ENCODE measurements around the gene NT5DC3. TPM values are rescaled to one million over a fixed set of nuclear protein-coding genes. Genes with fewer than 3 reads are reported as not detected.

The NT5DC3 gene
- total and polyA plus RNA-seq, 2 of the 13 experiments (the other 11 are each of a cell fraction or from before 2014, with no cell fraction given): 3.2 to 6.6 TPM

DNA sequence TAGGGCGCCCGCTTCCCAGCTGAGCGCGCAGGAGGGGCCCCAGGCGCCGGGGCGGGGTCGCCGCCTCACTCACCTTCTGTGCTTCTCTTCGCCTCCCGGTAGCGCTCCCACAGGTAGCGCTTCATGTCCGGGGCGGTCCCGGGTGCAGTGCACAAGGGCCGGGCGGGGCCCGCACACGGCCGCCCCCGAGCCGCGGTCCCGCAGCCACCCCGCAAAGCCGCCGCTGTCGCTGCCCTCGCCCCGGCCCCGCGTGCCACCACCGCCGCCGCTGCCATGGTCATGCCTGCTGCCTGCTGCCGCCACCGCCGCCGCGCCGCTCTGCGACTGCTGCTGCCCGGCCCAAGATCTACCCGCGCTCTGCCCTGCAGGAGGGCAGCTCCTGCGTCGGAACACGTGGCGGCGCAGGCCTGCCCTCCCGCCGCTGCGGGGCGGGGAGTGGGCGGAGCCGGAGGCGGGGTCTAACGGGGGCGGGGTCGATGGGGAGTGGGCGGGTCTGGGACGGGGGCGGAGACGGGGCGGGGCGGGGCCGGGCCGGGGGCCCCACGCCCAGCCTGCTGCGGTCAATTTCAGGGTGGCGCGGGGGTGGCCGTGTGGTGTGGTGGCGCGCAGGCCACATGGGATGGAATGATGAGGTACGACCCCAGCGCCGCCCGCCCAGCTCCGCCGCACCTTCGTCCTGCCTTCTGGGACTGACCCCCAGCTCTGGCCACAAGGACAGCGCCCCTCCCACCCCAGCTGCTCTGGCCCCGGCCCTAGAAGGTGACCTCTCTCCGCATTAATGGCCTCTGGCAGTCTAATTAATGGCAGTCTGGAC is at the start of gene NT5DC3 (continued):
- TF ChIP-seq TCF12 (IDR thresholded peaks at IDR 0.05): no peak
- TF ChIP-seq TCF12 (CRISPR knock-in tag; IDR thresholded peaks at IDR 0.05): 0 out of 2 replicates have a peak, but pooled peaks have one; percentile 43
- TF ChIP-seq ZFX (CRISPR knock-in tag; IDR thresholded peaks at IDR 0.05; ENCODE audit: low read depth): peak; percentile 74; the same call in 1 of the 2 replicates
- TF ChIP-seq ZZZ3 (CRISPR knock-in tag; IDR thresholded peaks at IDR 0.05; ENCODE audit: borderline replicate concordance): no peak
- TF ChIP-seq, protein P1, sequence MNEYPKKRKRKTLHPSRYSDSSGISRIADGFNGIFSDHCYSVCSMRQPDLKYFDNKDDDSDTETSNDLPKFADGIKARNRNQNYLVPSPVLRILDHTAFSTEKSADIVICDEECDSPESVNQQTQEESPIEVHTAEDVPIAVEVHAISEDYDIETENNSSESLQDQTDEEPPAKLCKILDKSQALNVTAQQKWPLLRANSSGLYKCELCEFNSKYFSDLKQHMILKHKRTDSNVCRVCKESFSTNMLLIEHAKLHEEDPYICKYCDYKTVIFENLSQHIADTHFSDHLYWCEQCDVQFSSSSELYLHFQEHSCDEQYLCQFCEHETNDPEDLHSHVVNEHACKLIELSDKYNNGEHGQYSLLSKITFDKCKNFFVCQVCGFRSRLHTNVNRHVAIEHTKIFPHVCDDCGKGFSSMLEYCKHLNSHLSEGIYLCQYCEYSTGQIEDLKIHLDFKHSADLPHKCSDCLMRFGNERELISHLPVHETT (CRISPR knock-in tag; conservative IDR thresholded peaks at IDR 0.05): no peak
- peak; percentile 0 for TF ChIP-seq ZNF883 (CRISPR knock-in tag; IDR thresholded peaks at IDR 0.05; ENCODE audit: not compliant biosample characterization)
- peak; percentile 26; the same call in 1 of the 2 replicates for TF ChIP-seq KLF12 (CRISPR knock-in tag; IDR thresholded peaks at IDR 0.05; ENCODE audit: borderline replicate concordance)
- no peak for TF ChIP-seq ZNF629 (CRISPR knock-in tag; conservative IDR thresholded peaks at IDR 0.05)
- no peak for TF ChIP-seq SP140L (CRISPR knock-in tag; IDR thresholded peaks at IDR 0.05; ENCODE audit: borderline replicate concordance)
- TF ChIP-seq DPF2 (CRISPR knock-in tag; IDR thresholded peaks at IDR 0.05; ENCODE audit: borderline replicate concordance, low read depth): no peak
- TF ChIP-seq DMAP1 (CRISPR knock-in tag; IDR thresholded peaks at IDR 0.05): peak; percentile 67
- TF ChIP-seq, protein P2, sequence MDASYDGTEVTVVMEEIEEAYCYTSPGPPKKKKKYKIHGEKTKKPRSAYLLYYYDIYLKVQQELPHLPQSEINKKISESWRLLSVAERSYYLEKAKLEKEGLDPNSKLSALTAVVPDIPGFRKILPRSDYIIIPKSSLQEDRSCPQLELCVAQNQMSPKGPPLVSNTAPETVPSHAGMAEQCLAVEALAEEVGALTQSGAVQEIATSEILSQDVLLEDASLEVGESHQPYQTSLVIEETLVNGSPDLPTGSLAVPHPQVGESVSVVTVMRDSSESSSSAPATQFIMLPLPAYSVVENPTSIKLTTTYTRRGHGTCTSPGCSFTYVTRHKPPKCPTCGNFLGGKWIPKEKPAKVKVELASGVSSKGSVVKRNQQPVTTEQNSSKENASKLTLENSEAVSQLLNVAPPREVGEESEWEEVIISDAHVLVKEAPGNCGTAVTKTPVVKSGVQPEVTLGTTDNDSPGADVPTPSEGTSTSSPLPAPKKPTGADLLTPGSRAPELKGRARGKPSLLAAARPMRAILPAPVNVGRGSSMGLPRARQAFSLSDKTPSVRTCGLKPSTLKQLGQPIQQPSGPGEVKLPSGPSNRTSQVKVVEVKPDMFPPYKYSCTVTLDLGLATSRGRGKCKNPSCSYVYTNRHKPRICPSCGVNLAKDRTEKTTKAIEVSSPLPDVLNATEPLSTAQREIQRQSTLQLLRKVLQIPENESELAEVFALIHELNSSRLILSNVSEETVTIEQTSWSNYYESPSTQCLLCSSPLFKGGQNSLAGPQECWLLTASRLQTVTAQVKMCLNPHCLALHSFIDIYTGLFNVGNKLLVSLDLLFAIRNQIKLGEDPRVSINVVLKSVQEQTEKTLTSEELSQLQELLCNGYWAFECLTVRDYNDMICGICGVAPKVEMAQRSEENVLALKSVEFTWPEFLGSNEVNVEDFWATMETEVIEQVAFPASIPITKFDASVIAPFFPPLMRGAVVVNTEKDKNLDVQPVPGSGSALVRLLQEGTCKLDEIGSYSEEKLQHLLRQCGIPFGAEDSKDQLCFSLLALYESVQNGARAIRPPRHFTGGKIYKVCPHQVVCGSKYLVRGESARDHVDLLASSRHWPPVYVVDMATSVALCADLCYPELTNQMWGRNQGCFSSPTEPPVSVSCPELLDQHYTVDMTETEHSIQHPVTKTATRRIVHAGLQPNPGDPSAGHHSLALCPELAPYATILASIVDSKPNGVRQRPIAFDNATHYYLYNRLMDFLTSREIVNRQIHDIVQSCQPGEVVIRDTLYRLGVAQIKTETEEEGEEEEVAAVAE (CRISPR knock-in tag; IDR thresholded peaks at IDR 0.05; ENCODE audit: borderline replicate concordance): peak; percentile 53; the same call in 1 of the 2 replicates
- no peak for TF ChIP-seq ZNF607 (CRISPR knock-in tag; IDR thresholded peaks at IDR 0.05; ENCODE audit: borderline replicate concordance)
- TF ChIP-seq, protein P3, sequence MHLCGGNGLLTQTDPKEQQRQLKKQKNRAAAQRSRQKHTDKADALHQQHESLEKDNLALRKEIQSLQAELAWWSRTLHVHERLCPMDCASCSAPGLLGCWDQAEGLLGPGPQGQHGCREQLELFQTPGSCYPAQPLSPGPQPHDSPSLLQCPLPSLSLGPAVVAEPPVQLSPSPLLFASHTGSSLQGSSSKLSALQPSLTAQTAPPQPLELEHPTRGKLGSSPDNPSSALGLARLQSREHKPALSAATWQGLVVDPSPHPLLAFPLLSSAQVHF (CRISPR knock-in tag; IDR thresholded peaks at IDR 0.05): 0 out of 2 replicates have a peak, but pooled peaks have one; percentile 44
- TF ChIP-seq, protein P4, sequence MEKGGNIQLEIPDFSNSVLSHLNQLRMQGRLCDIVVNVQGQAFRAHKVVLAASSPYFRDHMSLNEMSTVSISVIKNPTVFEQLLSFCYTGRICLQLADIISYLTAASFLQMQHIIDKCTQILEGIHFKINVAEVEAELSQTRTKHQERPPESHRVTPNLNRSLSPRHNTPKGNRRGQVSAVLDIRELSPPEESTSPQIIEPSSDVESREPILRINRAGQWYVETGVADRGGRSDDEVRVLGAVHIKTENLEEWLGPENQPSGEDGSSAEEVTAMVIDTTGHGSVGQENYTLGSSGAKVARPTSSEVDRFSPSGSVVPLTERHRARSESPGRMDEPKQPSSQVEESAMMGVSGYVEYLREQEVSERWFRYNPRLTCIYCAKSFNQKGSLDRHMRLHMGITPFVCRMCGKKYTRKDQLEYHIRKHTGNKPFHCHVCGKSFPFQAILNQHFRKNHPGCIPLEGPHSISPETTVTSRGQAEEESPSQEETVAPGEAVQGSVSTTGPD (CRISPR knock-in tag; IDR thresholded peaks at IDR 0.05): no peak
- TF ChIP-seq ZKSCAN5 (CRISPR knock-in tag; IDR thresholded peaks at IDR 0.05): no peak
- no peak for TF ChIP-seq ZNF264 (CRISPR knock-in tag; IDR thresholded peaks at IDR 0.05)
- TF ChIP-seq, protein P5, sequence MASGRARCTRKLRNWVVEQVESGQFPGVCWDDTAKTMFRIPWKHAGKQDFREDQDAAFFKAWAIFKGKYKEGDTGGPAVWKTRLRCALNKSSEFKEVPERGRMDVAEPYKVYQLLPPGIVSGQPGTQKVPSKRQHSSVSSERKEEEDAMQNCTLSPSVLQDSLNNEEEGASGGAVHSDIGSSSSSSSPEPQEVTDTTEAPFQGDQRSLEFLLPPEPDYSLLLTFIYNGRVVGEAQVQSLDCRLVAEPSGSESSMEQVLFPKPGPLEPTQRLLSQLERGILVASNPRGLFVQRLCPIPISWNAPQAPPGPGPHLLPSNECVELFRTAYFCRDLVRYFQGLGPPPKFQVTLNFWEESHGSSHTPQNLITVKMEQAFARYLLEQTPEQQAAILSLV (CRISPR knock-in tag; IDR thresholded peaks at IDR 0.05; ENCODE audit: borderline replicate concordance): peak; percentile 70
- TF ChIP-seq, protein P6, sequence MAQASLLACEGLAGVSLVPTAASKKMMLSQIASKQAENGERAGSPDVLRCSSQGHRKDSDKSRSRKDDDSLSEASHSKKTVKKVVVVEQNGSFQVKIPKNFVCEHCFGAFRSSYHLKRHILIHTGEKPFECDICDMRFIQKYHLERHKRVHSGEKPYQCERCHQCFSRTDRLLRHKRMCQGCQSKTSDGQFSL (CRISPR knock-in tag; IDR thresholded peaks at IDR 0.05): no peak

Data from HepG2 (cell line).